MCF 10A (cell line): ENCODE measurements around the gene ZNF804B. TPM values are rescaled to one million over a fixed set of nuclear protein-coding genes. Genes with fewer than 3 reads are reported as not detected.

ENCODE experiments used
- BruUV-seq: library from RNA; stranded (reverse); fragments of 400-500 nt; replicated peaks from 2 replicates; lab custom pipeline; 2021; lab: Mats Ljungman, UMichigan
- CTCF ChIA-PET: fragments of 300-600 bp; sonication (Branson Sonifier 250); formaldehyde crosslinking; extraction: SDS; loops from one replicate; lab custom pipeline; 2021; ENCODE audit warnings: antibody characterized with exemption, inconsistent platforms; lab: Yijun Ruan, JAX
- POLR2A ChIA-PET: fragments of 300-600, 350-650 bp; sonication (Branson Sonifier 250); formaldehyde crosslinking; extraction: SDS; loops from one replicate; lab custom pipeline; 2020; ENCODE audit warnings: antibody characterized with exemption, inconsistent platforms; lab: Yijun Ruan, JAX
- DNase-seq: peaks from one replicate; pipeline ENCODE4 v3.0.0-alpha.2; 2018; ENCODE audit not compliant: unreplicated experiment
- H3K27ac Mint-ChIP-seq: one replicate; pipeline ENCODE4 v1.8.0; 2022; ENCODE audit warnings: mild to moderate bottlenecking, low read depth, mixed read lengths; ENCODE audit not compliant: unreplicated experiment
- H3K27me3 Mint-ChIP-seq: one replicate; pipeline ENCODE4 v1.8.0; 2022; ENCODE audit warnings: mixed read lengths; ENCODE audit not compliant: insufficient read depth, unreplicated experiment
- H3K36me3 Mint-ChIP-seq: one replicate; pipeline ENCODE4 v1.8.0; 2022; ENCODE audit warnings: mild to moderate bottlenecking, moderate library complexity, mixed read lengths; ENCODE audit not compliant: insufficient read depth, unreplicated experiment
- H3K4me1 Mint-ChIP-seq: one replicate; pipeline ENCODE4 v1.8.0; 2022; ENCODE audit warnings: mixed read lengths; ENCODE audit not compliant: insufficient read depth, unreplicated experiment
- H3K4me3 Mint-ChIP-seq: one replicate; pipeline ENCODE4 v1.8.0; 2022; ENCODE audit warnings: mild to moderate bottlenecking, moderate library complexity, mixed read lengths; ENCODE audit not compliant: unreplicated experiment
- H3K9me3 Mint-ChIP-seq: one replicate; pipeline ENCODE4 v1.8.0; 2022; ENCODE audit warnings: mixed read lengths; ENCODE audit not compliant: unreplicated experiment
- intact Hi-C: fragments of 100-400 bp; cut with micrococcal nuclease; formaldehyde crosslinking; loops from 2 replicates; pipeline ENCODE4 v1.14.1; 2022
- total RNA-seq: library from RNA; stranded (reverse); gene quantifications from 2 replicates; pipeline ENCODE4 v1.2.3, GENCODE V29; 2022
- TF ChIP-seq, protein P1 (sequence below): fragments of 200-600 bp; IDR thresholded peaks from one replicate; pipeline ENCODE4 v1.8.0; 2022; ENCODE audit warnings: antibody characterized with exemption, mild to moderate bottlenecking; ENCODE audit not compliant: unreplicated experiment

ZNF804B gene
- total RNA-seq, 1 experiment from 2014 or later: not detected

DNA sequence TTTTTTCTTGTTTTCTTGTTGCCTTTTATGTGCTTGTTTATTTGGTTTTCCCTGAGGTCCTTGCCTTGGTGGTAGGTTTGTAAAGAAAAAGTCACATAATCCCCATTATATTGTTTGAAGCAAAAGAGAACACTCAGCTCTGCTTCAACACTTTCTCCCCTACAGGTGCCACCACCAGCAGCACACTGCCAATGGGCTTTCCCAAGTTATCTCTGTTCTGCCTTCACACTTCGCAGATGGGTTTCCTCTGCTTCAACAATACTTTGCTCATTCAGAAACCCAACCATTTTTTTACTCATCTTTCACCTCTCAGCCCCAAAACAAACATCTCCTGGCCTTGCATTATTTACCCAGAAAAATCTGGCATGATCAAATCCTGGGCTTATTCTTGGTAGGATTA lies 411.1 kb downstream of the ZNF804B start:
- no peaks in the 10 kb centered on the region for H3K4me1 Mint-ChIP-seq
- BruUV-seq: no TSS peak
- intact Hi-C loops: no loop called here
- H3K27me3 Mint-ChIP-seq: no peaks in the 10 kb centered on the region
- H3K9me3 Mint-ChIP-seq: no peaks in the 10 kb centered on the region
- ChIA-PET POLR2A (no interaction called here), CTCF (no interaction called here)
- DNase-seq: no peak
- no peak overlapping the region for H3K4me3 Mint-ChIP-seq
- no peaks in the 10 kb centered on the region for H3K36me3 Mint-ChIP-seq
- no peak overlapping the region for H3K27ac Mint-ChIP-seq
- TF ChIP-seq, protein P1, sequence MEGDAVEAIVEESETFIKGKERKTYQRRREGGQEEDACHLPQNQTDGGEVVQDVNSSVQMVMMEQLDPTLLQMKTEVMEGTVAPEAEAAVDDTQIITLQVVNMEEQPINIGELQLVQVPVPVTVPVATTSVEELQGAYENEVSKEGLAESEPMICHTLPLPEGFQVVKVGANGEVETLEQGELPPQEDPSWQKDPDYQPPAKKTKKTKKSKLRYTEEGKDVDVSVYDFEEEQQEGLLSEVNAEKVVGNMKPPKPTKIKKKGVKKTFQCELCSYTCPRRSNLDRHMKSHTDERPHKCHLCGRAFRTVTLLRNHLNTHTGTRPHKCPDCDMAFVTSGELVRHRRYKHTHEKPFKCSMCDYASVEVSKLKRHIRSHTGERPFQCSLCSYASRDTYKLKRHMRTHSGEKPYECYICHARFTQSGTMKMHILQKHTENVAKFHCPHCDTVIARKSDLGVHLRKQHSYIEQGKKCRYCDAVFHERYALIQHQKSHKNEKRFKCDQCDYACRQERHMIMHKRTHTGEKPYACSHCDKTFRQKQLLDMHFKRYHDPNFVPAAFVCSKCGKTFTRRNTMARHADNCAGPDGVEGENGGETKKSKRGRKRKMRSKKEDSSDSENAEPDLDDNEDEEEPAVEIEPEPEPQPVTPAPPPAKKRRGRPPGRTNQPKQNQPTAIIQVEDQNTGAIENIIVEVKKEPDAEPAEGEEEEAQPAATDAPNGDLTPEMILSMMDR: no peak

DNA sequence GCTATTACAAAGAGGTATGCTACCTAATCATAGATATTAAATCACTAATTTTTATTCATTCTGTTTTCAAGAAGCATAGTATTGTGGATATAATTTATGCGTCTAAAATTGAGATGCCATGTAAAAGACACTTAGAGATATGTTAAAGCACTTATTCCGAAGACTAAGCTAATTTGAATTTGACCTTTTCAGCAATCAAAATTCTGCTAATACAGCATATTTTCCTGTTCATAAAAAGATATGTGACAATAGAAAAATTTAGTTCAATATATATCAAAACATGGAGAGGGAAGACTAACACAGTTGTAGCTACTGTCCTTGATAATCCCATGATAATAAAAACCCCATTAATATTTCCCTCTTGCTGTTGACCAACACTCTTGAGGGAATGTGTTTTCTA lies 422.6 kb downstream of the ZNF804B start:
- no peak overlapping the region for H3K4me3 Mint-ChIP-seq
- no peak overlapping the region for H3K27ac Mint-ChIP-seq
- POLR2A ChIA-PET: no interaction called here
- H3K27me3 Mint-ChIP-seq: no peaks in the 10 kb centered on the region
- intact Hi-C loops: no loop called here
- H3K9me3 Mint-ChIP-seq: peaks cover 6% of the 10 kb centered on the region
- no peak for DNase-seq
- no peaks in the 10 kb centered on the region for H3K4me1 Mint-ChIP-seq
- TF ChIP-seq, protein P1: no peak
- no peaks in the 10 kb centered on the region for H3K36me3 Mint-ChIP-seq
- no TSS peak for BruUV-seq
- CTCF ChIA-PET: interaction anchor here (1.1 kb wide), 1 partner anchor 13 kb away, joined by 3 read pairs; no protein-coding TSS in a partner anchor

DNA sequence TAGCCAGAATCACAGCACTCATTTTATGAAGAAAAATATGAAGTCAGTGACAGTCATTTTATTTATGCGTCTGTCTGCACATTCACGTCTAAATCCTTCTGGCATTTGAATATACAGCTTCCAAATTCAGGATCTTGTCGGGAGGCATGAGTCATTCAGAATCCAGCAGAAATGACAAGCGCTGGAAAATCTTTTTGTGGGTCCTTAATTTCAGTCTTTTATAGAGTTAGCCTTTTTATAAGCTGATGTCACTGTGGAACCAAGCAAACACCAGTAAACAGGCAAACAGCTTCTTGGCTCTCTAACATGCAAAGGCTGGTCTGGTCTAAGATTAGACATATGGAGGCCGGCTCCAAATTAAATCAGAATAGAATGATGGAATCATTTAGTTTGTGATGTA lies 424.2 kb downstream of the ZNF804B start:
- Mint-ChIP-seq H3K9me3 (peaks cover 6% of the 10 kb centered on the region), H3K27me3 (no peaks in the 10 kb centered on the region), H3K4me3 (no peak overlapping the region), H3K27ac (no peak overlapping the region), H3K36me3 (no peaks in the 10 kb centered on the region), H3K4me1 (no peaks in the 10 kb centered on the region)
- intact Hi-C loops: no loop called here
- POLR2A ChIA-PET: no interaction called here
- no TSS peak for BruUV-seq
- TF ChIP-seq, protein P1: no peak
- no peak for DNase-seq
- CTCF ChIA-PET: no interaction called here

DNA sequence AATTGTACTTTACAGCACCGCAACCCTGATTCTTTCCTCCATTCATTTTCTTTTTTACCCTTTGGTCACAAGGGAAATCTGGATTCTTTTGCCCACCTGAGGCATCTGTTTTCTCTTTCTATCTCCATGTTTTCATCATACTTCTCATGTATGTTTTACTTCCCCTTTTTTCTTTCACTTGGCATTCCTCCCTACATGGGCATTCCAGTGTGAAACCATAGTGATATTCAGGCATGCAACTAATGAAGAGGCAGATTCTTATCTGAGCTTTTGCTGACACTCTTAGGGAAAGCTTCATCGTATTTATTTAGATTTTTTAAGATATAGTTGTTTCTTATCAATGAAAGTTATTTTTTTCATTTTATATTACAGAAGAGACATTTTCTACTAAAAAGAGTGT lies 441.3 kb downstream of the ZNF804B start:
- no peaks in the 10 kb centered on the region for H3K27me3 Mint-ChIP-seq
- ChIA-PET CTCF (interaction anchor here (0.6 kb wide), 1 partner anchor 410 kb away, joined by 3 read pairs; no protein-coding TSS in a partner anchor), POLR2A (no interaction called here)
- H3K36me3 Mint-ChIP-seq: no peaks in the 10 kb centered on the region
- no peaks in the 10 kb centered on the region for H3K9me3 Mint-ChIP-seq
- TF ChIP-seq, protein P1: no peak
- no peaks in the 10 kb centered on the region for H3K4me1 Mint-ChIP-seq
- BruUV-seq: no TSS peak
- intact Hi-C loops: no loop called here
- DNase-seq: no peak
- H3K4me3 Mint-ChIP-seq: no peak overlapping the region
- no peak overlapping the region for H3K27ac Mint-ChIP-seq
